Astrocyte (in vitro differentiated cells and primary cell): ENCODE data around the gene TGFB2. TPM values are rescaled to one million over a fixed set of nuclear protein-coding genes. Genes with fewer than 3 reads are reported as not detected.

Experiments
- DNase-seq: peaks from one replicate; pipeline ENCODE4 v3.0.0-alpha.2; 2010; ENCODE audit warnings: low read depth
- FAIRE-seq: peaks from 2 replicates; lab custom pipeline; 2011; peaks lifted over from hg19 to GRCh38; lab: Jason Lieb, UNC
- H2AFZ ChIP-seq: 2 replicates; pipeline ENCODE4 v1.6.0; 2012; ENCODE audit warnings: low read depth, low read length, inconsistent platforms
- H3K27ac ChIP-seq: 2 replicates; pipeline ENCODE4 v1.5.1; 2011; ENCODE audit warnings: low read depth, low read length, inconsistent platforms
- H3K27me3 ChIP-seq: 2 replicates; pipeline ENCODE4 v1.6.0; 2011; ENCODE audit warnings: low read length, inconsistent platforms; ENCODE audit not compliant: insufficient read depth
- H3K36me3 ChIP-seq: 2 replicates; pipeline ENCODE4 v1.5.1; 2011; ENCODE audit warnings: low read length, inconsistent platforms; ENCODE audit not compliant: insufficient read depth
- H3K4me1 ChIP-seq: 2 replicates; pipeline ENCODE4 v1.5.1; 2011; ENCODE audit warnings: low read length, inconsistent platforms; ENCODE audit not compliant: insufficient read depth
- H3K4me2 ChIP-seq: 2 replicates; pipeline ENCODE4 v1.6.0; 2012; ENCODE audit warnings: low read length, inconsistent platforms
- H3K4me3 ChIP-seq: 2 replicates; pipeline ENCODE4 v1.5.1; 2011; ENCODE audit warnings: low read depth, mild to moderate bottlenecking, low read length, inconsistent platforms; ENCODE audit not compliant: insufficient read depth
- H3K79me2 ChIP-seq: 2 replicates; pipeline ENCODE4 v1.6.0; 2012; ENCODE audit warnings: mild to moderate bottlenecking, low read length, inconsistent platforms; ENCODE audit not compliant: insufficient read depth
- H3K9ac ChIP-seq: 2 replicates; pipeline ENCODE4 v1.6.0; 2012; ENCODE audit warnings: mild to moderate bottlenecking, low read length, inconsistent platforms
- H3K9me3 ChIP-seq: 2 replicates; pipeline ENCODE4 v1.5.1; 2012; ENCODE audit warnings: low read depth, mild to moderate bottlenecking, low read length, inconsistent platforms; ENCODE audit not compliant: insufficient read depth
- H4K20me1 ChIP-seq: 2 replicates; pipeline ENCODE4 v1.6.0; 2012; ENCODE audit warnings: low read length, inconsistent platforms; ENCODE audit not compliant: insufficient read depth
- H3K27ac Mint-ChIP-seq: one replicate; pipeline ENCODE4 v1.8.0; 2021; ENCODE audit warnings: mild to moderate bottlenecking, mixed read lengths; ENCODE audit not compliant: unreplicated experiment
- H3K27me3 Mint-ChIP-seq: one replicate; pipeline ENCODE4 v1.8.0; 2021; ENCODE audit warnings: low read depth, mixed read lengths; ENCODE audit not compliant: unreplicated experiment
- H3K36me3 Mint-ChIP-seq: one replicate; pipeline ENCODE4 v1.8.0; 2021; ENCODE audit warnings: low read depth, mixed read lengths; ENCODE audit not compliant: unreplicated experiment
- H3K4me1 Mint-ChIP-seq: one replicate; pipeline ENCODE4 v1.8.0; 2021; ENCODE audit warnings: low read depth, mixed read lengths; ENCODE audit not compliant: unreplicated experiment
- H3K4me3 Mint-ChIP-seq: one replicate; pipeline ENCODE4 v1.8.0; 2021; ENCODE audit warnings: mild to moderate bottlenecking, moderate library complexity, mixed read lengths; ENCODE audit not compliant: unreplicated experiment
- H3K9me3 Mint-ChIP-seq: one replicate; pipeline ENCODE4 v1.8.0; 2021; ENCODE audit warnings: mild to moderate bottlenecking, mixed read lengths; ENCODE audit not compliant: unreplicated experiment
- EZH2 ChIP-seq: IDR thresholded peaks from 2 replicates; pipeline ENCODE4 v1.6.1; 2012; ENCODE audit warnings: mild to moderate bottlenecking, low read length, inconsistent platforms; ENCODE audit not compliant: insufficient read depth
- total RNA-seq: library from RNA; stranded (reverse); gene quantifications from 2 replicates; pipeline ENCODE4 v1.2.1, GENCODE V29; 2021
- TF ChIP-seq, protein P1 (sequence below): IDR thresholded peaks from 2 replicates; pipeline ENCODE4 v1.5.1; 2011; ENCODE audit warnings: low read depth, mild to moderate bottlenecking, inconsistent platforms, low read length, moderate library complexity; ENCODE audit not compliant: insufficient read depth

The TGFB2 gene
- total RNA-seq, 1 donor from 2014 or later = 330 TPM

DNA sequence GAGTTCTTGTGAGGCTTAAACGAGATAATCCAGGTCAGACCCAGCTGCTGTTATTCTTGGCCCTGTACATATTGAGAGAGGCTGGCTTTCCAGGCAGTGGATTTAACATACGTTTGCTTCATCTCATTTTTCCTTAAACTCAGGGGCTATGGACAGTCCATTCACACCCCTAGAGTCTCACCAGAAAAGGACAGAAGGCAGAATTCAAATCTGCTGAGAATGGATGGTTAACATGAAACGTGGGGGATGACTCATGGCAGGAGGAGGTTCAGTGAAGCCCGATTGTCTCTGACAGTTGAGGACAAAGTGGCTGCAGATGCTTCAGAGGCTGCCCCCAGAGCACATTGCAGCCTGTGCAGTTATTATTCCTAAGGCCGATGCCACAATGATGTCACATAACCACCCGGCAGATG lies 39.5 kb downstream of the TGFB2 start:
- H3K36me3 Mint-ChIP-seq = peaks cover 11% of the 10 kb centered on the region
- DNase-seq (peak; percentile 70), FAIRE-seq (peak; percentile 39)
- H3K27ac Mint-ChIP-seq = peak overlapping the region; percentile 44
- Histone ChIP-seq H3K27ac (peak overlapping the region; percentile 15), H2AFZ (no peak overlapping the region), H3K79me2 (peaks cover 96% of the 10 kb centered on the region), H3K36me3 (peaks cover 11% of the 10 kb centered on the region), H3K4me1 (peaks cover 31% of the 10 kb centered on the region), H3K9me3 (no peaks in the 10 kb centered on the region), H3K9ac (no peak overlapping the region), H3K4me2 (peak overlapping the region; percentile 6), H4K20me1 (peaks cover 87% of the 10 kb centered on the region), H3K4me3 (no peak overlapping the region), H3K27me3 (no peaks in the 10 kb centered on the region)
- H3K27me3 Mint-ChIP-seq = no peaks in the 10 kb centered on the region
- TF ChIP-seq EZH2 = no peak
- TF ChIP-seq, protein P1, sequence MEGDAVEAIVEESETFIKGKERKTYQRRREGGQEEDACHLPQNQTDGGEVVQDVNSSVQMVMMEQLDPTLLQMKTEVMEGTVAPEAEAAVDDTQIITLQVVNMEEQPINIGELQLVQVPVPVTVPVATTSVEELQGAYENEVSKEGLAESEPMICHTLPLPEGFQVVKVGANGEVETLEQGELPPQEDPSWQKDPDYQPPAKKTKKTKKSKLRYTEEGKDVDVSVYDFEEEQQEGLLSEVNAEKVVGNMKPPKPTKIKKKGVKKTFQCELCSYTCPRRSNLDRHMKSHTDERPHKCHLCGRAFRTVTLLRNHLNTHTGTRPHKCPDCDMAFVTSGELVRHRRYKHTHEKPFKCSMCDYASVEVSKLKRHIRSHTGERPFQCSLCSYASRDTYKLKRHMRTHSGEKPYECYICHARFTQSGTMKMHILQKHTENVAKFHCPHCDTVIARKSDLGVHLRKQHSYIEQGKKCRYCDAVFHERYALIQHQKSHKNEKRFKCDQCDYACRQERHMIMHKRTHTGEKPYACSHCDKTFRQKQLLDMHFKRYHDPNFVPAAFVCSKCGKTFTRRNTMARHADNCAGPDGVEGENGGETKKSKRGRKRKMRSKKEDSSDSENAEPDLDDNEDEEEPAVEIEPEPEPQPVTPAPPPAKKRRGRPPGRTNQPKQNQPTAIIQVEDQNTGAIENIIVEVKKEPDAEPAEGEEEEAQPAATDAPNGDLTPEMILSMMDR = no peak
- peaks cover 75% of the 10 kb centered on the region for H3K4me1 Mint-ChIP-seq
- no peaks in the 10 kb centered on the region for H3K9me3 Mint-ChIP-seq
- H3K4me3 Mint-ChIP-seq = peak overlapping the region; percentile 23

DNA sequence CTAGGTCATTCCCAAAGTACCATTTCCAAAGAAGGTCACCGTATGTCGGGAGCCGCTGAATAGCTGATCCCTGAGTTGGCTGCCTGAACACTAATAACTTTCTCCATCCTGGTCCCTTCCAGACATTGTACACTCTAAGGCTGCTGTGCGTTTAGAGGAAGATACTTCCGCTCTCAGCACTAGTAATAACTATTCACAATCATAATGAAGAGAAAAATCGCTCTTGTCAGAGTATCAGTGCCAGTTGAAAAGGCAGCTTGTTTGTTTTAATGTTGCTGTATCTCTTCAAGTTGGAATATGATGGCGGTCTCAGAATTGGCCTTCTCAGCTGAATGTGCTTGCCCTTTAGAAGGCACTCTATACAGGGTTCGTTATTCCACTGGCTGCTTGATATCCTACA lies 43.5 kb downstream of the TGFB2 start:
- H3K27me3 ChIP-seq = no peaks in the 10 kb centered on the region
- TF ChIP-seq, protein P1 = no peak
- TF ChIP-seq EZH2 = no peak
- H2AFZ ChIP-seq = no peak overlapping the region
- H3K4me1 ChIP-seq = peaks cover 23% of the 10 kb centered on the region
- no peak overlapping the region for H3K9ac ChIP-seq
- Mint-ChIP-seq H3K27ac (no peak overlapping the region), H3K36me3 (peaks cover 14% of the 10 kb centered on the region), H3K4me1 (peaks cover 47% of the 10 kb centered on the region), H3K27me3 (no peaks in the 10 kb centered on the region), H3K9me3 (no peaks in the 10 kb centered on the region), H3K4me3 (no peak overlapping the region)
- no peak for FAIRE-seq
- H4K20me1 ChIP-seq = peaks cover 93% of the 10 kb centered on the region
- no peak overlapping the region for H3K4me3 ChIP-seq
- H3K36me3 ChIP-seq = peaks cover 9% of the 10 kb centered on the region
- peaks cover 100% of the 10 kb centered on the region for H3K79me2 ChIP-seq
- no peak overlapping the region for H3K4me2 ChIP-seq
- H3K9me3 ChIP-seq = no peaks in the 10 kb centered on the region
- DNase-seq = no peak
- H3K27ac ChIP-seq = no peak overlapping the region

DNA sequence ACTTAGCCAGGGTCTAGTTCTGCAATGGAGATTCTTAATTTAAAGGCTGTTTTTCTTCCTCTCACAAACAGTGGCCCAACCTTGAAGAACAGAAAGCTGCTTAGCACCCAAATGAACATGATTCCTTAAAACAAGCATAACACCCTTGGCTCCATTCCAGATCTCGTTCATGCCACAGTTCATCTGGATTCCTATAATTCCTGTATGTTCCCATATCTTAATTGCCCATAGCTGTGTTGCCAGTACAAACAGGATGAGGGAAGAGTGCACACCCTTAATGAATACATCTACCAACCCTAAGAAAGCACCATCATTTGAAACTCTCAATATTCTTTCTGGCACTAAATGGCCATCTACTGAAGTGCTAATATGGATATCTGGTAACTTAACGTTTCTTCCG lies 45.5 kb downstream of the TGFB2 start:
- peak overlapping the region; percentile 3 for H3K27ac Mint-ChIP-seq
- Histone ChIP-seq H3K9me3 (no peaks in the 10 kb centered on the region), H2AFZ (no peak overlapping the region), H3K4me3 (no peak overlapping the region), H3K36me3 (peaks cover 9% of the 10 kb centered on the region), H4K20me1 (peaks cover 95% of the 10 kb centered on the region), H3K4me2 (peak overlapping the region; percentile 35), H3K79me2 (peaks cover 96% of the 10 kb centered on the region), H3K4me1 (peaks cover 9% of the 10 kb centered on the region), H3K27ac (no peak overlapping the region), H3K27me3 (no peaks in the 10 kb centered on the region), H3K9ac (no peak overlapping the region)
- peak; percentile 77 for DNase-seq
- H3K27me3 Mint-ChIP-seq = no peaks in the 10 kb centered on the region
- H3K36me3 Mint-ChIP-seq = peaks cover 18% of the 10 kb centered on the region
- FAIRE-seq = no peak
- peaks cover 44% of the 10 kb centered on the region for H3K4me1 Mint-ChIP-seq
- H3K4me3 Mint-ChIP-seq = no peak overlapping the region
- no peak for TF ChIP-seq EZH2
- TF ChIP-seq, protein P1 = no peak
- no peaks in the 10 kb centered on the region for H3K9me3 Mint-ChIP-seq
